ENCODE results near the gene GDF2. TPM values are rescaled to one million over a fixed set of nuclear protein-coding genes. Genes with fewer than 3 reads are reported as not detected.

The GDF2 gene
- total RNA-seq, 1 donor from 2014 or later: 0.21 TPM

GRCh38 chr10:47371629-47372485 lies 49.6 kb downstream of the GDF2 start:
- no peaks in the 10 kb centered on the region for H3K27me3 ChIP-seq
- TF ChIP-seq CTCF (IDR thresholded peaks at IDR 0.05): no peak
- peak in 1 of 2 donors; percentile 39 for DNase-seq (ENCODE audit: low spot score in 2 of 2)
- H3K4me3 ChIP-seq: no peak overlapping the region
- intact Hi-C loops (cut with DNase I): no loop called here
- H3K9me3 ChIP-seq: no peaks in the 10 kb centered on the region
- H3K4me1 ChIP-seq: peaks cover 0 to 10% of the 10 kb centered on the region in 2 donors
- H3K27ac ChIP-seq: no peak overlapping the region
- H3K36me3 ChIP-seq: no peaks in the 10 kb centered on the region

- H3K4me3 ChIP-seq: no peak overlapping the region
- intact Hi-C loops (cut with DNase I): no loop called here
- no peak for TF ChIP-seq CTCF (IDR thresholded peaks at IDR 0.05)
- H3K4me1 ChIP-seq: peaks cover 0 to 10% of the 10 kb centered on the region in 2 donors
- H3K27me3 ChIP-seq: no peaks in the 10 kb centered on the region
- H3K36me3 ChIP-seq: no peaks in the 10 kb centered on the region
- no peak overlapping the region for H3K27ac ChIP-seq
- no peaks in the 10 kb centered on the region for H3K9me3 ChIP-seq
- peak in 1 of 2 donors; percentile 55 for DNase-seq (ENCODE audit: low spot score in 2 of 2)
Measured at GRCh38 chr10:47372726-47373125, 50.5 kb downstream of the GDF2 start.

GRCh38 chr10:47374611-47375536 lies 52.6 kb downstream of the GDF2 start:
- H3K4me3 ChIP-seq: no peak overlapping the region
- H3K27me3 ChIP-seq: no peaks in the 10 kb centered on the region
- peaks cover 0 to 10% of the 10 kb centered on the region in 2 donors for H3K4me1 ChIP-seq
- H3K27ac ChIP-seq: no peak overlapping the region
- peak in 1 of 2 donors; percentile 60 for DNase-seq (ENCODE audit: low spot score in 2 of 2)
- no peaks in the 10 kb centered on the region for H3K36me3 ChIP-seq
- intact Hi-C loops (cut with DNase I): no loop called here
- no peak for TF ChIP-seq CTCF (IDR thresholded peaks at IDR 0.05)
- no peaks in the 10 kb centered on the region for H3K9me3 ChIP-seq

GRCh38 chr10:47376522-47377220 lies 54.4 kb downstream of the GDF2 start:
- intact Hi-C loops (cut with DNase I): no loop called here
- no peak overlapping the region for H3K4me3 ChIP-seq
- no peaks in the 10 kb centered on the region for H3K36me3 ChIP-seq
- no peaks in the 10 kb centered on the region for H3K9me3 ChIP-seq
- no peak for TF ChIP-seq CTCF (IDR thresholded peaks at IDR 0.05)
- H3K4me1 ChIP-seq: peaks cover 0 to 10% of the 10 kb centered on the region in 2 donors
- DNase-seq (ENCODE audit: low spot score in 2 of 2): peak in 1 of 2 donors; percentile 31
- H3K27me3 ChIP-seq: no peaks in the 10 kb centered on the region
- H3K27ac ChIP-seq: no peak overlapping the region

Other genes with a start within 250 kb of the GDF2 start
- 1.2 TPM for gene GDF10, start 22.3 kb upstream of the GDF2 start, total RNA-seq
- gene RBP3, start 25.9 kb downstream of the GDF2 start, total RNA-seq: not detected
- gene ZNF488, start 61.8 kb downstream of the GDF2 start, total RNA-seq: not detected
- not detected for gene ANXA8, start 161.7 kb downstream of the GDF2 start, total RNA-seq
- not detected for gene FAM25G, start 169.2 kb downstream of the GDF2 start, total RNA-seq
- gene AGAP9, start 201.2 kb downstream of the GDF2 start, total RNA-seq: 8.7 TPM

All from ascending aorta (tissue), 2 donors.